Skeletal muscle cell (primary cell): Measurements from ENCODE around the gene WNT16.
"Not testable (repeated sequence)": the region's sequence is repeated elsewhere in the genome, so short reads cannot be mapped to it uniquely, and the experiment has no call there.

Experiments used
- DNase-seq: peaks from one replicate; pipeline ENCODE4 v3.0.0-alpha.2; 2010; ENCODE audit warnings: low read depth
- H3K4me3 ChIP-seq: 2 replicates; pipeline ENCODE4 v1.5.1; 2011; ENCODE audit warnings: low read depth, mild to moderate bottlenecking, control low read depth, low read length, moderate library complexity

WNT16 gene

GRCh38 chr7:121304102-121304658, 24.6 kb upstream of the WNT16 start:
- no peak overlapping the region for H3K4me3 ChIP-seq
- DNase-seq = no peak

GRCh38 chr7:121305109-121305508, 23.7 kb upstream of the WNT16 start:
- H3K4me3 ChIP-seq = no peak overlapping the region
- DNase-seq = no peak

GRCh38 chr7:121306565-121306964, 22.2 kb upstream of the WNT16 start:
- DNase-seq = no peak
- no peak overlapping the region for H3K4me3 ChIP-seq

GRCh38 chr7:121307021-121307574, 21.7 kb upstream of the WNT16 start:
- DNase-seq = no peak
- H3K4me3 ChIP-seq = no peak overlapping the region

GRCh38 chr7:121313220-121313792, 15.5 kb upstream of the WNT16 start:
- DNase-seq = no peak
- H3K4me3 ChIP-seq = no peak overlapping the region

- DNase-seq = peak; percentile 61
- H3K4me3 ChIP-seq = no peak overlapping the region
Observed at GRCh38 chr7:121313793-121314676, 14.8 kb upstream of the WNT16 start.

GRCh38 chr7:121315170-121315569, 13.6 kb upstream of the WNT16 start:
- DNase-seq, H3K4me3 ChIP-seq: not testable (repeated sequence)

GRCh38 chr7:121322460-121322859, 6.3 kb upstream of the WNT16 start:
- H3K4me3 ChIP-seq = no peak overlapping the region
- no peak for DNase-seq

- no peak overlapping the region for H3K4me3 ChIP-seq
- no peak for DNase-seq
Observed at GRCh38 chr7:121323515-121324302, 5.1 kb upstream of the WNT16 start.

GRCh38 chr7:121327671-121328070, 1.1 kb upstream of the WNT16 start:
- H3K4me3 ChIP-seq = no peak overlapping the region
- no peak for DNase-seq

- peak overlapping the region; percentile 57 for H3K4me3 ChIP-seq
- no peak for DNase-seq
Observed at GRCh38 chr7:121329191-121330052, 622 bp downstream of the WNT16 start.

GRCh38 chr7:121330053-121330833, 1.4 kb downstream of the WNT16 start:
- peak overlapping the region; percentile 57 for H3K4me3 ChIP-seq
- DNase-seq = no peak

GRCh38 chr7:121331048-121331447, 2.2 kb downstream of the WNT16 start:
- no peak overlapping the region for H3K4me3 ChIP-seq

GRCh38 chr7:121331574-121331973, 2.8 kb downstream of the WNT16 start:
- DNase-seq = no peak
- H3K4me3 ChIP-seq = no peak overlapping the region

More at GRCh38 chr7:121331048-121331447, 2.2 kb downstream of the WNT16 start:
- DNase-seq = no peak

- DNase-seq = no peak
Observed at GRCh38 chr7:121334376-121334775, 5.6 kb downstream of the WNT16 start.

GRCh38 chr7:121334875-121335648, 6.3 kb downstream of the WNT16 start:
- no peak overlapping the region for H3K4me3 ChIP-seq
- no peak for DNase-seq

More at GRCh38 chr7:121334376-121334775, 5.6 kb downstream of the WNT16 start:
- no peak overlapping the region for H3K4me3 ChIP-seq

GRCh38 chr7:121336579-121336978, 7.8 kb downstream of the WNT16 start:
- no peak overlapping the region for H3K4me3 ChIP-seq
- no peak for DNase-seq
